H1 (cell line): ENCODE results near the gene GADL1. TPM values are rescaled to one million over a fixed set of nuclear protein-coding genes. Genes with fewer than 3 reads are reported as not detected.

Source experiments
- CTCF ChIA-PET: fragments of 300-600 bp; sonication (Branson Sonifier 250); formaldehyde crosslinking; loops from one replicate; lab custom pipeline; 2021; ENCODE audit not compliant: partially characterized antibody; lab: Charles Lee
- POLR2A ChIA-PET: fragments of 300-600 bp; sonication (Branson Sonifier 250); formaldehyde crosslinking; loops from one replicate; lab custom pipeline; 2021; ENCODE audit warnings: inconsistent platforms; ENCODE audit not compliant: partially characterized antibody; lab: Charles Lee
- DNase-seq, 2 experiments: peaks; one replicate each; pipeline versions ENCODE4 v3.0.0 to v3.0.0-alpha.2; 2010 to 2022; ENCODE audit warnings: low spot score in 2 of 2, low read depth in 1 of 2, mixed read lengths in 1 of 2
- FAIRE-seq: peaks from 2 replicates; lab custom pipeline; 2011; peaks lifted over from hg19 to GRCh38; lab: Jason Lieb, UNC
- H2AFZ ChIP-seq: 2 replicates; pipeline ENCODE4 v1.8.1; 2012; ENCODE audit warnings: low read length, inconsistent platforms
- H2AK5ac ChIP-seq: 2 replicates; pipeline ENCODE4 v1.6.1; 2013; ENCODE audit warnings: low read depth, low read length
- H2BK120ac ChIP-seq: replicated peaks from 2 replicates; pipeline ENCODE3; 2013; ENCODE audit warnings: low read depth, low read length, inconsistent platforms
- H2BK12ac ChIP-seq: 2 replicates; pipeline ENCODE4 v1.6.1; 2013; ENCODE audit warnings: low read depth, low read length
- H2BK15ac ChIP-seq: 2 replicates; pipeline ENCODE4 v1.6.1; 2013; ENCODE audit warnings: low read length
- H2BK20ac ChIP-seq: 2 replicates; pipeline ENCODE4 v1.6.1; 2013; ENCODE audit warnings: low read length
- H2BK5ac ChIP-seq: 2 replicates; pipeline ENCODE4 v1.6.1; 2013; ENCODE audit warnings: low read depth, low read length
- H3K14ac ChIP-seq: 2 replicates; pipeline ENCODE4 v1.6.1; 2013; ENCODE audit warnings: inconsistent platforms; ENCODE audit not compliant: insufficient read length
- H3K18ac ChIP-seq: 2 replicates; pipeline ENCODE4 v1.6.1; 2013; ENCODE audit warnings: low read length; ENCODE audit errors: extremely low read depth
- H3K23ac ChIP-seq: 2 replicates; pipeline ENCODE4 v1.6.1; 2013; ENCODE audit warnings: inconsistent platforms; ENCODE audit not compliant: insufficient read length
- H3K23me2 ChIP-seq: 2 replicates; pipeline ENCODE4 v1.6.1; 2013; ENCODE audit warnings: low read depth, low read length
- H3K27ac ChIP-seq: 2 replicates; pipeline ENCODE4 v1.6.1; 2011; ENCODE audit warnings: low read depth, low read length, inconsistent platforms
- H3K27me3 ChIP-seq, 4 experiments: replicated peaks in 1 of 4; 1 replicate in 1 of 4; 2 replicates in 3 of 4; pipeline versions ENCODE4 v1.6.1 to v1.8.1; 2011 to 2013; ENCODE audit warnings: low read length in 3 of 4, mild to moderate bottlenecking in 3 of 4, inconsistent platforms in 2 of 4, mixed read lengths in 2 of 4, moderate library complexity in 1 of 4; ENCODE audit not compliant: control insufficient read depth in 3 of 4, insufficient read depth in 3 of 4; ENCODE audit errors: extremely low read depth in 1 of 4
- H3K36me3 ChIP-seq, 4 experiments: 2 replicates each; pipeline versions ENCODE4 v1.6.1 to v1.8.1; 2011 to 2013; ENCODE audit warnings: mild to moderate bottlenecking in 4 of 4, low read length in 3 of 4, moderate library complexity in 2 of 4, control low read depth in 1 of 4, inconsistent platforms in 1 of 4; ENCODE audit not compliant: insufficient read depth in 4 of 4, control insufficient read depth in 2 of 4
- H3K4ac ChIP-seq: replicated peaks from 2 replicates; pipeline ENCODE3; 2013; ENCODE audit warnings: low read length, low read depth, mixed read lengths, inconsistent platforms; ENCODE audit not compliant: insufficient read length
- H3K4me1 ChIP-seq, 4 experiments: replicated peaks in 1 of 4; 1 replicate in 1 of 4; 2 replicates in 3 of 4; pipeline versions ENCODE4 v1.6.1 to v1.8.1; 2011 to 2013; ENCODE audit warnings: low read length in 3 of 4, inconsistent platforms in 2 of 4, mixed read lengths in 1 of 4; ENCODE audit not compliant: insufficient read depth in 4 of 4, control insufficient read depth in 3 of 4
- H3K4me2 ChIP-seq, 2 experiments: 2 replicates each; pipeline versions ENCODE4 v1.6.1 to v1.8.1; 2011 to 2013; ENCODE audit warnings: low read depth in 2 of 2, low read length in 2 of 2, control low read depth in 1 of 2, inconsistent platforms in 1 of 2, mild to moderate bottlenecking in 1 of 2; ENCODE audit not compliant: insufficient read depth in 1 of 2
- H3K4me3 ChIP-seq, 4 experiments: fragments of 200-600, 300-600 bp in 1 of 4; sonication (generic), shearing (Covaris generic), sonication (Bioruptor Twin) in 1 of 4; 2 replicates each; pipeline versions ENCODE4 v1.5.1 to v1.8.1; 2011 to 2016; ENCODE audit warnings: low read length in 4 of 4, low read depth in 3 of 4, control low read depth in 2 of 4, inconsistent platforms in 2 of 4, mild to moderate bottlenecking in 2 of 4, mixed read lengths in 1 of 4, moderate library complexity in 1 of 4; ENCODE audit not compliant: insufficient read depth in 2 of 4; ENCODE audit errors: extremely low read depth in 1 of 4
- H3K56ac ChIP-seq: replicated peaks from 2 replicates; pipeline ENCODE3; 2013; ENCODE audit warnings: low read depth, mild to moderate bottlenecking, mixed read lengths, low read length, inconsistent platforms; ENCODE audit not compliant: insufficient read length
- H3K79me1 ChIP-seq: 2 replicates; pipeline ENCODE4 v1.6.1; 2013; ENCODE audit warnings: low read depth, low read length, control low read depth
- H3K79me2 ChIP-seq, 2 experiments: 2 replicates each; pipeline versions ENCODE4 v1.6.1 to v1.8.1; 2012 to 2013; ENCODE audit warnings: low read length in 2 of 2, mild to moderate bottlenecking in 2 of 2, inconsistent platforms in 1 of 2; ENCODE audit not compliant: insufficient read depth in 2 of 2, control insufficient read depth in 1 of 2
- H3K9ac ChIP-seq, 4 experiments: replicated peaks in 1 of 4; 1 replicate in 1 of 4; 2 replicates in 3 of 4; pipeline versions ENCODE4 v1.6.1 to v1.8.1; 2011 to 2013; ENCODE audit warnings: low read depth in 3 of 4, low read length in 3 of 4, control low read depth in 2 of 4, mild to moderate bottlenecking in 2 of 4, moderate library complexity in 2 of 4, inconsistent platforms in 1 of 4; ENCODE audit errors: extremely low read depth in 1 of 4
- H3K9me3 ChIP-seq, 2 experiments: 2 replicates each; pipeline versions ENCODE4 v1.6.1 to v1.8.1; 2012 to 2013; ENCODE audit warnings: mild to moderate bottlenecking in 2 of 2, moderate library complexity in 2 of 2, control low read depth in 1 of 2, inconsistent platforms in 1 of 2, low read depth in 1 of 2, low read length in 1 of 2, mixed read lengths in 1 of 2; ENCODE audit not compliant: insufficient read depth in 2 of 2
- H4K20me1 ChIP-seq, 2 experiments: replicated peaks in 1 of 2; 2 replicates each; pipeline versions ENCODE3 to v1.8.1; 2011 to 2013; ENCODE audit warnings: inconsistent platforms in 2 of 2, low read length in 2 of 2, mild to moderate bottlenecking in 1 of 2; ENCODE audit not compliant: insufficient read depth in 2 of 2, control insufficient read depth in 1 of 2
- H4K5ac ChIP-seq: 2 replicates; pipeline ENCODE4 v1.6.1; 2013; ENCODE audit warnings: low read length, low read depth, mixed read lengths, inconsistent platforms; ENCODE audit not compliant: insufficient read length
- H4K8ac ChIP-seq: 2 replicates; pipeline ENCODE4 v1.8.0; 2013; ENCODE audit warnings: mild to moderate bottlenecking, moderate library complexity, low read length, inconsistent platforms; ENCODE audit not compliant: insufficient read depth; ENCODE audit errors: extremely low read depth
- H4K91ac ChIP-seq: replicated peaks from 2 replicates; pipeline ENCODE3; 2013; ENCODE audit warnings: low read length, mixed read lengths, inconsistent platforms; ENCODE audit not compliant: insufficient read length
- ASH2L ChIP-seq: fragments of 200-600, 300-600 bp; sonication (generic); IDR thresholded peaks from one replicate; pipeline ENCODE4 v1.7.1; 2017; ENCODE audit warnings: low read length
- HDAC6 ChIP-seq: IDR thresholded peaks from one replicate; pipeline ENCODE4 v1.7.1; 2012; ENCODE audit warnings: low read depth, mild to moderate bottlenecking, inconsistent platforms, low read length, moderate library complexity
- PHF8 ChIP-seq: fragments of 200-600 bp; sonication (generic); conservative IDR thresholded peaks from 2 replicates; pipeline ENCODE4 v1.7.1; 2012; ENCODE audit warnings: low read depth, mild to moderate bottlenecking, inconsistent platforms, low read length, moderate library complexity
- SIX5 ChIP-seq: IDR thresholded peaks from 2 replicates; pipeline ENCODE4 v1.6.1; 2011; ENCODE audit warnings: mild to moderate bottlenecking, low read depth, low read length
- TAF7 ChIP-seq: optimal IDR thresholded peaks from 2 replicates; pipeline ENCODE3; 2011; ENCODE audit warnings: low read depth, mild to moderate bottlenecking, inconsistent platforms, low read length, moderate library complexity, borderline replicate concordance
- WGBS, 2 experiments: shearing (Covaris generic) in 1 of 2; methylation state at CpG; one replicate each; pipeline versions ENCODE4 v1.1.6 to v1.1.7; 2013 to 2015; ENCODE audit warnings: low lambda C conversion rate in 2 of 2, mixed read lengths in 2 of 2, inconsistent platforms in 1 of 2, low coverage in 1 of 2, missing lambda C conversion rate in 1 of 2; ENCODE audit not compliant: insufficient replicate concordance in 2 of 2, insufficient coverage in 1 of 2, insufficient read length in 1 of 2; ENCODE audit errors: extremely low coverage in 1 of 2, missing lambda C conversion rate in 1 of 2; 5-methylcytosine and 5-hydroxymethylcytosine counted together
- polyA plus RNA-seq, 7 experiments: library from polyadenylated mRNA; depleted of rRNA in 3 of 7; stranded (reverse) in 5 of 7; unstranded in 2 of 7; fragments of >200 nt in 5 of 7; fragments of 200-250 nt in 2 of 7; gene quantifications; 1 replicate in 5 of 7; 2 replicates in 1 of 7; 4 replicates in 1 of 7; pipeline versions ENCODE4 v1.2.1 to v1.2.3, GENCODE V29; 2011 to 2013; ENCODE audit warnings: missing spikeins in 2 of 7, mixed read lengths in 2 of 7
- total RNA-seq: library from RNA; stranded (reverse); fragmentation: NEBNext Ultra II Directional; extraction: Animal tissue kit (Norgen Biotek cat#: 25700); gene quantifications from 2 replicates; pipeline ENCODE4 v1.2.1, GENCODE V29; 2021
- TF ChIP-seq, protein P1 (sequence below): IDR thresholded peaks from 2 replicates; pipeline ENCODE4 v1.6.1; 2011; ENCODE audit warnings: low read depth, mild to moderate bottlenecking, low read length; ENCODE audit not compliant: insufficient read depth

GADL1 gene
- total and polyA plus RNA-seq, 2 of the 8 experiments (the other 6 are each of a cell fraction or from before 2014, with no cell fraction given), result 0.03 to 0.30 TPM

GRCh38 chr3:30711867-30712266, 182.6 kb downstream of the GADL1 start:
- no peaks in the 10 kb centered on the region for H3K79me2 ChIP-seq

More at GRCh38 chr3:30711867-30712266, 182.6 kb downstream of the GADL1 start:
- H2BK12ac ChIP-seq, result no peak overlapping the region
- CTCF ChIA-PET, result interaction anchor here (1.2 kb wide), 1 partner anchor 10 kb away, joined by 3 read pairs; no protein-coding TSS in a partner anchor
- H4K8ac ChIP-seq, result no peak overlapping the region
- no peak overlapping the region for H3K4me2 ChIP-seq
- POLR2A ChIA-PET, result no interaction called here
- 100% methylated on average over 2 of the region's 2 CpGs; no CpG with 5 or more reads in 1 of the 2 experiments for WGBS, 2 experiments
- H3K79me1 ChIP-seq, result no peaks in the 10 kb centered on the region
- H3K18ac ChIP-seq, result no peak overlapping the region
- H3K27ac ChIP-seq, result no peak overlapping the region
- H2BK20ac ChIP-seq, result no peak overlapping the region
- no peak overlapping the region for H3K23ac ChIP-seq
- no peaks in the 10 kb centered on the region for H3K27me3 ChIP-seq
- no peak overlapping the region for H2BK120ac ChIP-seq
- H2AK5ac ChIP-seq, result no peak overlapping the region
- H3K14ac ChIP-seq, result no peak overlapping the region
- no peaks in the 10 kb centered on the region for H3K4me1 ChIP-seq
- no peak overlapping the region for H3K4me3 ChIP-seq
- no peak overlapping the region for H4K5ac ChIP-seq
- DNase-seq (no peak), FAIRE-seq (no peak)
- H4K91ac ChIP-seq, result no peak overlapping the region
- no peak overlapping the region for H3K9ac ChIP-seq
- peaks cover 3% of the 10 kb centered on the region in 2 experiments; a peak in 3 of 4 replicates for H3K9me3 ChIP-seq
- no peak overlapping the region for H2AFZ ChIP-seq
- H3K36me3 ChIP-seq, result peaks cover 0 to 3% (median 0%) of the 10 kb centered on the region in 4 experiments; a peak in 2 of 8 replicates
- H2BK5ac ChIP-seq, result no peak overlapping the region
- H4K20me1 ChIP-seq, result no peaks in the 10 kb centered on the region
- TF ChIP-seq SIX5 (no peak), TAF7 (no peak), PHF8 (no peak), HDAC6 (no peak), ASH2L (no peak)
- TF ChIP-seq, protein P1, sequence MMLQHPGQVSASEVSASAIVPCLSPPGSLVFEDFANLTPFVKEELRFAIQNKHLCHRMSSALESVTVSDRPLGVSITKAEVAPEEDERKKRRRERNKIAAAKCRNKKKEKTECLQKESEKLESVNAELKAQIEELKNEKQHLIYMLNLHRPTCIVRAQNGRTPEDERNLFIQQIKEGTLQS, result no peak
- no peak overlapping the region for H2BK15ac ChIP-seq
- H3K4ac ChIP-seq, result no peak overlapping the region
- H3K23me2 ChIP-seq, result no peaks in the 10 kb centered on the region
- H3K56ac ChIP-seq, result no peak overlapping the region
